GM18870 (cell line): ENCODE data around the gene CDH4.

ENCODE experiments used
- ATAC-seq: cut with Tn5 transposase; IDR thresholded peaks from one replicate; pipeline ENCODE4 v1.9.1; 2021; ENCODE audit warnings: moderate library complexity; ENCODE audit not compliant: unreplicated experiment

The CDH4 gene

DNA sequence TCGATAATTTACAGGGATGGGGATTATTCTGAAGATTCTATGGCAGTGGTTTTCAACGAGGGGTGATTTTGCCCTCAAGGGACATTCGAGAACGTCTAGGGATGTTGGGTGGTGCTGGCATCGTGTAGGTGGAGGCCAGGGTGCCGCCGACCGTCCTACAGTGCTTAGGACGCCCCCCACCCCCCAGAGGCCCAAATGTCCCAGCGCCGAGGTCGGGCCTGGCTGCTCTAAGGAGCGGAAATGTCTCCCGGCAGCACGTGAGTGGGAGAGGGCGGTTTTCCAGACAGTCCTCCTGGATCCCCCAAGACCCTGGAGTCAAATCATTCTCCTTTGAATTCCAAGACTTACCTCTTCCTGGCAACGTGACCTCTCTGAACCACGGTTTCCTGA is 101.9 kb downstream of the CDH4 start:
- ATAC-seq = no peak

DNA sequence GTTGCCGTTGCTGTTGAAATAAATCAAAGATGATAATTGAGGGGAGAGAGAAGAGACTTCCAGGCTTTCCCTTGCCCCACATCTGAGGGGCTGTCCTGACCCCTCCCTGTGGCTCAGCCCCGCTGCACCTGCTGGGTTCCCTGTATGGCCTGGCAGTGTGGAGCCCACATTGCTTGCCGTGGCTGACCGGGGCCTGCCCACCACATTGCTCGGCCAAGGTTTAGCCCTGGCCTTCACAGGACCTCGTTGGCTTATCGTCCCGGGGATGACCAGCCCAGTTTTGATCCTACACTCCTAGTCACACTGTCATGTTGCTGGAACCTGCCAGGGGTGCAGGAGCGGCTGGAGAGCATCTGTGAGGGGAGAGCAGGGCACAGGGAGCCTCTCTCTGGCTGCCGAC is 102.4 kb downstream of the CDH4 start:
- ATAC-seq = no peak

DNA sequence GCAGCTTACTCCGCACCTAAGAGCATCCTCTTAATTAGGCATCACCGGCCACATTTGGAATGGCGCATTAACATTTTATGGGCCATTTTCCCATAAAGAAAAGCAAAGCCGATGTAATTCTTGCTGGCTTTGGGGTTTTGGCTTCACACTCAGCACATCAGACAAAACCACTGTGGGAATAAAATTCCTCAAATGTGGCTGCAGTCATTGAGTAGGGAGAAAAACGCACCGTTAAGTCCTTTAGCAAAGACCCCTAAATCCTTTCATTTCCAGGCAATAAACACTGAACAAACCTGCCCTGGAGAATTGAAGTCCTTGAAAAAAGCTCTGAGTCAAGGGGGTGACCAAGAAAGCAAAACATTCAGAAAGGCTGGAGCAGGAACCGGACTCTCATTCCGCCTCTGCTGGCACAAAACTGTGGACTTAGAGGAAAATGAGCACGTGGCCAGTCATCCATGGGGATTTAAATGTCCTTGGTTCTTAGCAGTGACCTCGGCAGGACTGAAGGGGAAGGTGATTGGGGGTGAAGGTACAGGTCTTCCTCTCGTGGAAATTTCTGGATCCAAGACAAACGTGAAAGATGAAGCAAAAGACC is 102.9 kb downstream of the CDH4 start:
- ATAC-seq = no peak

- no peak for ATAC-seq
Measured at GRCh38 chr20:61355585-61355984, 103.5 kb downstream of the CDH4 start.

DNA sequence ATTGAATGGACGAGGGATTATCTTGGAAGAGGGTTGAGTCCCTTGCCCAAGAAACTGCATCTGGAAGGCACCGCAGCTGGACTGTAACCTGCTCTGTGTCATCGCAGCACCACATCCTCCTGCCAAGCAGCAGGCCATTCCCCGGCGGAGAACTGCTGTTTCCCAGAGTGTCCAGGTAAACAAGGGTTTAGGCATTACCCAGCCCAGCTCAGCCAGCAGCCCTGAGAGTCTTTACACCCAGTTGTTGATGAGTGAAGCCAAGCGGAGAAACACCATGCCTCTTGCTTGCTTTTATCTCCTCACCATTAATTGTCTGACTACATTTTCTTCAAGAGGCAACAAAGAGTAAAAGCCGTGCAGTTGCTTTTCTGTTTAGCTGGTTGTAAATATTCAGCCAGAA is 104.1 kb downstream of the CDH4 start:
- ATAC-seq = no peak

- ATAC-seq = no peak
Measured at GRCh38 chr20:61357119-61357518, 105.1 kb downstream of the CDH4 start.

GRCh38 chr20:61359254-61359653 is 107.2 kb downstream of the CDH4 start:
- no peak for ATAC-seq

DNA sequence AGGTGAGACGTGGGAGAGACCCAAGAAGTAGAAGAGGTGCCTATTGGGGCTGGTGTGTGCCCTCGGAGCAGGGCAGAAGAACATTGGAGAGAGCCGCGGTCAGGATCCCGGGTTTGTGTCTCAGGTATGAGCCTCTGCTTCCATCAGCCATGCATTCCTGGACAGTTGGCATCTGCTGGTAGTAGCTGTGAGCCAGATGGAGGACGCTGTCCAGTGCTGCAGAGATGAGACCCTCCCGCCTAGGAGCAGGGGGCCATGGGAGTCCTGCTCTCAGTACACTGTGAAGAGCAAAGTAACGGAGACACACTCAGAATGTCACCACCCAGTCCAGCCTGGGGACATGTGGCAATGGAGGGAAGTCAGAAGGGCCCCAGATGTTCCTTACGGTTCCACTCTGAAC is 108.2 kb downstream of the CDH4 start:
- no peak for ATAC-seq

GRCh38 chr20:61360940-61361339 is 108.9 kb downstream of the CDH4 start:
- no peak for ATAC-seq

DNA sequence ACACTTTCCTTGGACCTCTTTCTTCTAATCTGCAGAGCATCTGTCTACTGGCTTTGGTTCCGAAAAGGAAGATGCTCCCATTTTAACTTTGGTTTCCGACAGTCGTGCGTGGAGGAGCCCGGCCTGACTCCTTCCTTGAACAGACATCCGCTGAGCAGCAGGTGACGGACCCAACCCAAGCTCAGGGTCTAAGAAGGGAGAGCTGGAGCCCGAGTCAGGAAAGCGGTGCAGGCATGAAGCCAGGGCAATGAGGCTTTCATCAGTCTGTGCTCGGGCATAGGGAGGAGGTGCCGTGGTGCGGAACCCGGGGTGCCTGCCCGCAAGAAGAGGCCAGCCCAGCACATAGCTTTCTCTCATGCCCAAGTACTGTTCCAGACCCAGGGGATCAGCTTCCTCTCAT is 109.4 kb downstream of the CDH4 start:
- no peak for ATAC-seq

DNA sequence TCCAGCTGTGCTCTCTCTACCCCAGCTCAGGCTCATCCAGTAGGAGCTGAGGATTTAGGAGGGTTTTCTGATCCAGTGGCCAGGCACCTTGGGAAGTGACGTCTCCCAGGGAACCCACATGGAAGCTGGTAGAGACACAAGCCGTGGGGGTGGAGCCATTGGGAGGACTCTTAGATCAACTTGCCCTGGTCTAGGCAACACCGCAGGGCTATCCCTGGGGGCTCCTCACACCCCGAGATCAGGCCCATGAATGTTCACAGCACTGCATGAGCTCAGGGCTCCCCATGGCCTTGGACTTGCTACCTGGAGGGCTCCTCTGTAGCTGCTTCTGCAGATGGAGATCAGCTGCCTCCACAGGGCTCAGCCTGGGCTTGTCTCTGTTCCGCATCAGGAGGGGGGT is 112.1 kb downstream of the CDH4 start:
- ATAC-seq = no peak

DNA sequence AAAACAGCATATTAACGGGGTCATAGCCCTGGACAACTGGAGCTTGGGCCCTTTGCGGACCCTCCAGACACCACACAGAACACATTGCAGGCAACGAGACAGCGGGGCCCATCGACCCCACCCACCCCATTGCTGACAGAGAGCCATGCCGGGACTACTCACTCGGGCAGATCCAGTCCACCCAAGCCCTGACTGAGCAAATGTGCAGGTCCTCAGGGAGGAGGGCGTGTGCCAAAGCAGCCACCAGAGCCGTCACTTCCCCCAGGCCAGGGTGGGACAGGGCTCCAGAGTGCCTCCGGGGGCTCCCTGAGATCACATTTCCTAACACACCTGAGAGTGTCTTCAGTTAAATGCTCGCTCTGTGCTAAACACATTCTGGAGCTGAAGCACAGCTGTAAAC is 114.9 kb downstream of the CDH4 start:
- ATAC-seq = no peak

DNA sequence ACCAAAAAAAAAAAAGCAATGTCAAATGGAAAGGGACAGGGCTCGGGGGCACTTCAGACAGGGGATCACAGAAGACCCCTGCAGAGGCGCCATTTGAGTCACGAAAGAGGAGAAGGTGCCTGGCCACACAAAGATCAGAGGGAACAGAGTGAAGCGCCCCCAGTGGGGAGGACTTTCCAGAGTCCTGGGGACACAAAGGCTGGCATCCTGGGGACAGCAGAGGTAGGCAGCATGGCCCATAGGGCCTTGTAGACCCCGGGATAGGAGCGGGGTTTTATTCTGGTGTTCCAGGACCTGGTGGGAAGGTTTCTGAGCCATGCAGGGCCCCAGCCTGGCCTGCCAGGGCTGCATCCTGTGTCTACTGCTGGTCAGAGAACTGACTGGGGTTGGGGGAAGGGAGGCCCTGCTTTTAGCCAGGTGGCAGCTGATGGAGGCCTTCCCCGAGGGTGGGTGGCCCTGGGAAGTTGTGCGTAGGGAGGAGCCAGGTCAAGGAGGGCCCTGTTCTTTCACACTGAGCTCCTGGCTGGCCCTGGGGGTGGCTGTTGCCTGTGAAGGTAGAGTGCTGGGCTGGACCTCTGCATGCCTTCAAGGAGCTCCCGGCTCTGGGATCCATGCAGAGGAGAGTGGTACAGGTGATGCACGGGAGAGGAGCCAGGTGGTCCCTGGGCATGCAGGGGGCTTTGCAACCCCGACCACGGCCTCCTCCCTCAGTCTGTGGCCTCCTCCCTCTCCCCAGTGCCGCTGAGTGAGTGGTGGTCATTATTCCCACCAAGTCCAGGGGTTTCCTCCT is 117.9 kb downstream of the CDH4 start:
- no peak for ATAC-seq

GRCh38 chr20:61370841-61371303 is 118.8 kb downstream of the CDH4 start:
- ATAC-seq = no peak

DNA sequence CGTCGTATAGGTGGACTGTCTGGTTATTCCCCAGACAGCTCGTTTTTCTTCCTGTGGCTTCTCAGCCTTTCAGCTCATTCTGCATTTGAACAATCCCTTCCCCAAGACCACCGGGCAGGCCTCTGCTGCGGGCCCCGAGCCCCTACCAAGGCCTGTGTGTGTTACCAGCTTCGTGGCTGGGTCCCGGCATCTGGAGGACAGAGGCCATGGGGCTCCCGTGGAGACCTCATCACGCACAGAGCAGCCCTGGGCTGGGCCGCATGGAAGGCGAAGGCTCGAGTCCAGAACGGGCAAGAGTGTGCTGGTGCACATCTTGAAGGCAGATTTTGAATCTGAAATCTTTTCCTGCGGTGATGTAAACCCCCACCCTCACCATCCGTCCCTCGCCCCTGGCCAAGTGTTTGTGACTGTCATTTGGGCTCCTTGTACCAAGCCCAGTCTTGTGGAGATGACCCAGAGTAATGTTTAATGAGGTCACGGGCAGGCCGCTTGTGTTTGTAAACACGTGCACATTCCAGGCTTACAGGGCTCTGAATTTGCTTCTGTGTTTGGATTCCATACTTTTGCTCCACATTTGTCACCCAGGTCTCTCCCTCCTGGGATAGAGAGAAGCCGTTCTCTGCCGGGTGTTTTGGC is 119.6 kb downstream of the CDH4 start:
- no peak for ATAC-seq

- no peak for ATAC-seq
Measured at GRCh38 chr20:61372137-61373054, 120.3 kb downstream of the CDH4 start.

GRCh38 chr20:61373055-61373399 is 121.0 kb downstream of the CDH4 start:
- ATAC-seq = no peak

DNA sequence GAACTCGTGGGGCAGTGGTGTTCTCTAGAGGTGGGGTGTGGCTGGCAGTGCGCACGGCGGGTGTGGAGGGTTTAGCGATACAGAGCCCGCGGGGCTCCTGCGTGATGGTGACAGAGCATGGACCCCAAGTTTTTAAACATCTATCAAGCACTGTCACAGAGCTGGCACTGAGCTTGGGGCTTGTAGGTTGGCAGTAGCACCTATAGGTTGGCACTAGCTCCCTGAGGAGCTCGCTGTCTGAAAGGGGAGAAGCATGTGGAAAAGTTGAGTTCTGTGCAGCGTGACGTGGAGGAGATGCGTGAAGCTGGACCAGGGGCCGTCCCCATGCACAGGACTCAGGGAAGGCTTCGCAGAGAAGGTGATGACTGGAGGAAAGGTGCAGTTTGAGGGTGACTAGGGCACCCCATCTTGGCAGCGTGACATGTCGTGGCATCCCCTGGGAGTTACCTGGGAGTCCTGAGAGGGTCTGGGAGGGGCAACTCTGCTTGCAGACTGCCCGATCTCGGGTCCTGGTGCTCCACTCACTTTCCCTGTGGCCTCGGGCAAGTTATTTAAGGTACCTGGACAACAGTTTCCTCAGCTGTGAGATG is 122.0 kb downstream of the CDH4 start:
- ATAC-seq = no peak

DNA sequence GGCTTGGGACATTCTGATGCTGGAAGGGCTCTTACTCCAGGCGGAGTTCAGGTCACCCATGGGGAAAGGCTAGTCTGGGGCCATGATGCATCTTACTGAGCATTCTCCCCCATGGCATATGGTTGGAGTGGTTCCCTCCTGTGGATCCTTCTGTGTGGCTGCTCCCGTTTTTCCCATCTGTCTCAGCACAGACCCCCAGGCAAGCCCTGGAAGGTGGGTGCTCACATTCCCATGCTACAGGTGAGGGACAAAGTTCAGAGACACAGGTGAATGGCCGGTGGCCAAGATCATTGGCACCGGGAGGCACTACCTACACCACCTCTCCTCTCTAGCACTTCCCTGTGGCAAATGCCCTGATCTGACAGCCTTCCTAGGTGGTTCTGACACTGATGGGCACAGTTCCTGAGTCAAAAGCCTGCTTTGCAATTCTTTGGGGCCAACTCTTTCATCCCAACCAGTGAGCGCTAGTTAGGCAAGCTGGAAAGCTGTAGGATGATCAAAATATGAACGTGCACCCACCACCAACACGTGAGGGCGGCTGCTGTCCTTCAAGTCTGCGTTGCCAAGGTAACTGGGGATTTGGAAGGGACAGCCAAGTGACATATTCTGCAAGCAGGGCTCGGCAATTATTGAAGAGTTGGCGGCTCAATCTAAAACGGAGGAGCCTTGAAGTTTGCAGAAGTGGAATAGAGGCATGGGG is 124.6 kb downstream of the CDH4 start:
- no peak for ATAC-seq

- no peak for ATAC-seq
Measured at GRCh38 chr20:61378694-61379355, 126.8 kb downstream of the CDH4 start.
